Upper lobe of left lung (tissue), 4 donors: ENCODE measurements around the gene C3orf38.

Source experiments
- CTCF ChIP-seq, 6 experiments: fragments of 450-650 bp in 4 of 6; fragments of 200-600 bp in 2 of 6; sonication (generic) in 2 of 6; IDR thresholded peaks; one replicate each; pipeline ENCODE4 v1.5.1; 2016 to 2019; ENCODE audit warnings: antibody characterized with exemption in 6 of 6
- EP300 ChIP-seq, 4 donors: sonication (generic); formaldehyde crosslinking; IDR thresholded peaks; one replicate each; pipeline ENCODE4 v1.5.1; 2017; ENCODE audit warnings: antibody characterized with exemption in 4 of 4, control low read depth in 2 of 4
- POLR2A ChIP-seq, 4 donors: fragments of 450-650 bp; IDR thresholded peaks; one replicate each; pipeline ENCODE4 v1.5.1; 2016 to 2017; ENCODE audit warnings: antibody characterized with exemption in 4 of 4, mild to moderate bottlenecking in 2 of 4
- POLR2AphosphoS5 ChIP-seq, 2 donors: sonication (generic); formaldehyde crosslinking; IDR thresholded peaks; one replicate each; pipeline ENCODE4 v1.5.1; 2017; ENCODE audit warnings: antibody characterized with exemption in 2 of 2

DNA sequence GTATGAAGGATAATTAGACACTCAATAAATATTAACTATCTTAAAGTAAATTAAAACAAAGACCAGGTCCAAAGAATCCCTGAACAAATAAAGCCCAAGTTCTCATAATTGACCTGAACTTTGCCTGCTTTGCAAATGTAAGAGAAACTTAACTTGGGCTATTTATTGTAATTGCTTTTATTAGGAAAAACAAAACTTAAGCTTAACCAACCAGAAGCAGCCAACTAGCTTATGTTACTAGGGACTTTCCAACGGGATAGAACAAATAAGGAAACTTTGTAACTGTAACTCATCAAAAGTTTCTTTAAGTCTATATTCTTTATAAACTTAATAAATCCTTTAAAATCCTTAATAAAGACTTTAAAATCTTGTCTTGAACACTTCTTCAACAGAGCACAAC is 48.4 kb downstream of the C3orf38 start:
- TF ChIP-seq EP300 (IDR thresholded peaks at IDR 0.05) (no peak), CTCF (IDR thresholded peaks at IDR 0.05) (no peak), POLR2A (IDR thresholded peaks at IDR 0.05) (no peak), POLR2AphosphoS5 (IDR thresholded peaks at IDR 0.05) (no peak)
